Lung (tissue), 16 donors: ENCODE data around the gene SCN5A. TPM values are rescaled to one million over a fixed set of nuclear protein-coding genes. Genes with fewer than 3 reads are reported as not detected.
A peak's percentile ranks its signal among the peaks of the same experiment; 100 is the strongest.

Experiments used
- ATAC-seq: fragments of 200-7000 bp; cut with Tn5 transposase; one replicate; pipeline ENCODE4 v1.9.1; 2020; ENCODE audit warnings: moderate number of reproducible peaks; ENCODE audit not compliant: insufficient read depth, low FRiP score
- DNase-seq, 3 donors: peaks; one replicate each; pipeline ENCODE4 v3.0.0-alpha.2; 2013 to 2017
- H3K27ac ChIP-seq, 2 donors: one replicate each; pipeline ENCODE4 v1.5.1; 2013; ENCODE audit warnings: mild to moderate bottlenecking in 2 of 2, moderate library complexity in 2 of 2, control low read depth in 1 of 2, inconsistent platforms in 1 of 2, low read depth in 1 of 2, low read length in 1 of 2
- H3K27me3 ChIP-seq, 3 donors: one replicate each; pipeline ENCODE4 v1.5.1; 2013; ENCODE audit warnings: low read length in 2 of 3; ENCODE audit not compliant: control insufficient read depth in 3 of 3, insufficient read depth in 3 of 3
- H3K36me3 ChIP-seq, 4 donors: one replicate each; pipeline ENCODE4 v1.5.1; 2013; ENCODE audit warnings: low read length in 4 of 4, mild to moderate bottlenecking in 1 of 4, moderate library complexity in 1 of 4; ENCODE audit not compliant: control insufficient read depth in 4 of 4, insufficient read depth in 4 of 4
- H3K4me1 ChIP-seq, 5 donors: one replicate each; pipeline ENCODE4 v1.5.1; 2013; ENCODE audit warnings: low read length in 5 of 5, mild to moderate bottlenecking in 2 of 5, moderate library complexity in 1 of 5; ENCODE audit not compliant: control insufficient read depth in 5 of 5, insufficient read depth in 5 of 5
- H3K4me3 ChIP-seq: one replicate; pipeline ENCODE4 v1.5.1; 2013; ENCODE audit warnings: mild to moderate bottlenecking, control low read depth, moderate library complexity
- H3K9ac ChIP-seq, 2 donors: one replicate each; pipeline ENCODE4 v1.5.1; 2013; ENCODE audit warnings: low read length in 2 of 2, control low read depth in 1 of 2; ENCODE audit not compliant: insufficient read depth in 1 of 2
- H3K9me3 ChIP-seq, 4 donors: one replicate each; pipeline ENCODE4 v1.5.1; 2013; ENCODE audit warnings: low read length in 3 of 4, mild to moderate bottlenecking in 1 of 4, moderate library complexity in 1 of 4; ENCODE audit not compliant: control insufficient read depth in 4 of 4, insufficient read depth in 3 of 4
- CTCF ChIP-seq: IDR thresholded peaks from 2 replicates; pipeline ENCODE4 v1.5.1; 2012; ENCODE audit warnings: mild to moderate bottlenecking; ENCODE audit errors: control extremely low read depth, extremely low read depth
- WGBS, 2 donors: extraction: QIAGEN DNeasy Blood & Tissue Kit; methylation state at CpG; one replicate each; pipeline ENCODE4 v1.1.7; 2013; 5-methylcytosine and 5-hydroxymethylcytosine counted together
- long read RNA-seq, 5 donors: transcript quantifications; one replicate each; lab custom pipeline, GENCODE V29; 2026
- polyA plus RNA-seq, 2 donors: library from polyadenylated mRNA; stranded (reverse); fragments of 200-250 nt; gene quantifications; one replicate each; pipeline ENCODE4 v1.2.1, GENCODE V29; 2013
- total RNA-seq, 2 donors: library from RNA; depleted of rRNA in 1 of 2; stranded (reverse); fragments of >200 nt in 1 of 2; gene quantifications; one replicate each; pipeline ENCODE4 v1.2.1, GENCODE V29; 2014 to 2021
- donor health status: control.
- donor health status: control.
- donor health status: Bipolar disorder and iron deficiency.
- donor health status: healthy.
- donor health status: DM: yes; HTN: yes; CAD: no.

SCN5A gene
- 1 to 10 TPM in 1 of 2 donors, under 1 TPM in 1; 0.68 to 2.5 TPM for total RNA-seq
- under 1 TPM; 0.02 to 0.06 TPM for polyA plus RNA-seq
- long read RNA-seq, donor 1 = 0 reads
- long read RNA-seq, donor 2 = 0 reads
- long read RNA-seq, donor 3 = 0 reads
- long read RNA-seq, donor 4 = 0 reads
- long read RNA-seq, donor 5 = 0 reads

GRCh38 chr3:38649500-38650247 is at the start of gene SCN5A:
Gene SCN5A (minus strand): TSS chr3:38649687. CDS start chr3:38633307, 16,380 bp downstream.
- 1 to 3% methylated on average over 46 to 76 of the region's 76 CpGs for WGBS, 2 donors
- Histone ChIP-seq H3K36me3 (no peaks in the 10 kb centered on the region), H3K9ac (peak within 1 kb of the TSS in 1 of 2 donors; percentile 40), H3K9me3 (no peaks in the 10 kb centered on the region), H3K27ac (peak within 1 kb of the TSS in 1 of 2 donors; percentile 79), H3K27me3 (peaks cover 10 to 28% (median 24%) of the 10 kb centered on the region in 3 donors), H3K4me1 (peaks cover 0 to 9% (median 6%) of the 10 kb centered on the region in 5 donors), H3K4me3 (peak within 1 kb of the TSS; percentile 15)
- ATAC-seq = peak; percentile 75
- TF ChIP-seq CTCF = no peak
- DNase-seq = peak; percentile 60 to 82 (median 80)

- no peak for TF ChIP-seq CTCF
- WGBS, 2 donors = 90 to 93% methylated on average over 5 of the region's 5 CpGs
- Histone ChIP-seq H3K4me3 (no peak overlapping the region), H3K9ac (no peak overlapping the region), H3K9me3 (peaks cover 0 to 1% (median 0%) of the 10 kb centered on the region in 4 donors), H3K4me1 (no peaks in the 10 kb centered on the region), H3K27me3 (peaks cover 0 to 2% (median 0%) of the 10 kb centered on the region in 3 donors), H3K36me3 (no peaks in the 10 kb centered on the region), H3K27ac (no peak overlapping the region)
- DNase-seq = no peak
- ATAC-seq = no peak
Observed at GRCh38 chr3:38698760-38699159, 49.3 kb upstream of the SCN5A start.

- WGBS, 2 donors = 95 to 96% methylated on average over 12 of the region's 12 CpGs
- ATAC-seq = no peak
- no peaks in the 10 kb centered on the region for H3K36me3 ChIP-seq
Observed at GRCh38 chr3:38698061-38698460, 48.6 kb upstream of the SCN5A start.

More at GRCh38 chr3:38698061-38698460, 48.6 kb upstream of the SCN5A start:
- Histone ChIP-seq H3K4me1 (no peaks in the 10 kb centered on the region), H3K27ac (no peak overlapping the region), H3K9me3 (peaks cover 0 to 1% (median 0%) of the 10 kb centered on the region in 4 donors), H3K27me3 (peaks cover 0 to 2% (median 0%) of the 10 kb centered on the region in 3 donors), H3K9ac (no peak overlapping the region), H3K4me3 (no peak overlapping the region)
- TF ChIP-seq CTCF = no peak
- no peak for DNase-seq
